HG02885 (cell line): ENCODE results near the gene FNDC5.

ENCODE experiments used
- ATAC-seq: cut with Tn5 transposase; IDR thresholded peaks from one replicate; pipeline ENCODE4 v1.9.1; 2021; ENCODE audit warnings: mild to moderate bottlenecking; ENCODE audit not compliant: unreplicated experiment, poor library complexity

The FNDC5 gene

DNA sequence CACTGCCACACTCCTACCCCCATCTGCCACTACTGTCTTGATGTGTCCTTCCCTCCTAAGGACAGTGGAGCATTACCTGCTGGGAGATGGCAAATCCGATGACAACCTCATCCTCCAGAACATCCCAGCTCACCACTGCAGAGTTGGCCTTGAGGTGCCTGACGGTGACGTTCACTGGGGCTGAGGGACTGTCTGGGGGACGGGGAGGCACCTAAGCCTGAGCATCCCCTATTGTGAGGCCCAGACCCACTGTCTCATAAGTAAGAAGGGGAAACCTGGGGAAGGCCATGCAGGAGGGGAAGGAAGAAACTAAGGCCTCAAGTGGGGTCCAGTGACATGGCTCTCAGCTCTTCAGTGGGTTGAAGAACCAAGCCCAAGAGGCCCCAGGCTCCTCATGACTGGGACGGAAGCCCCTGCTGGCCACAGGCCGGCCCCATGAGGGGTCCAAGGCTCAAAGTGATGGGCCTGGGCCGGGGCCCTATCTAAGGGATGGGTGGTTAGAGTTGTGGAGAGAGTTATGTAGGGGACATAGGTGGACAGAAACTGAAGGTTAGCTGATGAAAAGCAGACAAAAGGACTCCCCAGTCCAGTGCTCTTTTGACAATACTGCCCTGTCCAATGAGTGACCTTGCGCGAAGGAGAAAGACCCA is 1.8 kb downstream of the FNDC5 start:
- ATAC-seq, result no peak

DNA sequence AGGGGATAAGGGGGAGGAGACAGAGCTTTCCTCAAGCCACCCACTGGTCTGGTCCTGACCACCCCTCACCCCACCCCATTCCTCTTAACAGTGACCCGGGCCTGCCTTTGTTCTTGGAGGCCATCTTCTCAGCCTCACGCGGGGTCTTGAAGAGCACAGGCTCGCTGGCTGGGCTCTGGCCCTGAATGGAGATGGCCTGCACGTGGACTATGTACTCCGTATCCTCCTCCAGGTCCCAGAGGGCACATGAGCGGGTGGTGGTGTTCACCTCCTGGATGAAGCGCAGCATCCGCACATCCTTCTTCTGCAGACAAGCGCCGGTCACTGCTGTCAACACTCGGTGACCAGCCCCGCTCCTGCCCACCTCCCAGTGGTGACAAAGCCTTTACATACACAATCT is 2.6 kb downstream of the FNDC5 start:
- ATAC-seq, result no peak

DNA sequence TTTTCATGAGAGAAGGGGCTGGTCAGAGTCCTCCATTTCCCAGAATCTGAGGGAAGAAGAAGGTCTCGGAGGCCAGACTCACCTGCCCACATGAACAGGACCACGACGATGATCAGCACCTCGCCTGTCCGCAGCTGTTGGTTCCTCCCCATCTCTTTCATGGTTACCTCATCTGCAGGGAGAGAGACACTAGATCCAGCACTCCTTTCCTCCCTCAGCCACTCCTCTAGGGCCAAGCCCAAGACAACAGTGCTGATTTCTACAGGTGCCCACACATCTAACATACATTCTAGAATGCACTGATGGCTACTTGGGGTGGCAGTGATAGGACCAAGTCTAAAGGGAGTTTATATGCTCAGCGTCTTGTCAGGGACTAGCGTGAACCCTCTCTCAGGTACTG is 3.0 kb downstream of the FNDC5 start:
- ATAC-seq, result no peak

DNA sequence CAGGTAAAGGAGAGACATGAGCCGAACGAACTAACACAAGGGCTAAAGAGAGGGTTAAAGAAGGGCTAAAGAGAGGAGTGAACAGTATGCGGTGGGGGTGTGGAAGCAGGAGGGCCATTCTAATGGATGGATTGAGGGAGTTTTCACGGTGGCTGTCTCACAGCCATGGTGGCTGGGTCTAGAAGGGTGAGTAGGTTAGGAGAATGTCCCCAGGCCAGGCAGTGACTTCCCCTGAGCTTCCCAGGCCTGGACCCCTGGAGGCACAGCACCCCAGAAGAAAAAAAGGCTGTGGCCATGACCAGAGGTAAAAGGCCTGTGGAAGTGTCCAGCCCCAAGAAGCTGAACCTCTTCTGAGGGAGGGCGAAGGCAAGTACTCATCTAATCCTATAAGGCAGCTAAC is 3.6 kb downstream of the FNDC5 start:
- ATAC-seq, result no peak

DNA sequence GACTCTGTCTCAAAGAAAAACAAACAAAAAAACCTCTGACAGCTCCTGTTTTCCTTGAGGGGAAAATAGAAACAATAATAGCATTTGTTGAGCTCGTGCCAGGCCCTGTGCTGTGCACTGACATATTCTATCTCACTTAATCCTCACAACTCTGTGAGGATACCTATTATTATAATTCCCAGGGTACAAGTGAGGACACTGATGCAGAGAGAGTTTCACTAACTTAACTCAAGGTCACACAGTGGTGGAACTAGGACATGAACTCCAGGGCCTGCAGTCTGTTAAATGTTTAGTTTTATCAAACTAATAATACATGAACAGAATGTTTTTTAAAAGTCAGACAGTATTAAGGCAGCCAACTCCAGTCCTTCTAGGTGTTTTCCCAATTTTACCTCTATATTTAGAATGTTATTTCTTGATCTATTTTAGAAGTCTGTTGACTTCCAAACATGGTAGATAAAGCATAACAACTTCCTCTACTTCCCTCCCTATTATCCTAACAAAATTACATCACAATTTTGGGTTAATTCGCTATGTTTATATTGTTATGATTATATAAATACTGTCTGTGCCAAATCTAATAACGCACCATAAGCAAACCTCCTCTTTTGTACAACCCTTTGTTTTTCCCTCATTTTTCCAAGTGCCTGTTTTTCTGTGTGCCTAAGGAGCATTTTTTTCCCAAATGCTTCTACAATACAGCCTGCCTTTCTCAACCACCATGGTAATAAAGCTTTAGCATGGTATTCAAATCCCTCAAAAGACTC is 4.9 kb downstream of the FNDC5 start:
- no peak for ATAC-seq

DNA sequence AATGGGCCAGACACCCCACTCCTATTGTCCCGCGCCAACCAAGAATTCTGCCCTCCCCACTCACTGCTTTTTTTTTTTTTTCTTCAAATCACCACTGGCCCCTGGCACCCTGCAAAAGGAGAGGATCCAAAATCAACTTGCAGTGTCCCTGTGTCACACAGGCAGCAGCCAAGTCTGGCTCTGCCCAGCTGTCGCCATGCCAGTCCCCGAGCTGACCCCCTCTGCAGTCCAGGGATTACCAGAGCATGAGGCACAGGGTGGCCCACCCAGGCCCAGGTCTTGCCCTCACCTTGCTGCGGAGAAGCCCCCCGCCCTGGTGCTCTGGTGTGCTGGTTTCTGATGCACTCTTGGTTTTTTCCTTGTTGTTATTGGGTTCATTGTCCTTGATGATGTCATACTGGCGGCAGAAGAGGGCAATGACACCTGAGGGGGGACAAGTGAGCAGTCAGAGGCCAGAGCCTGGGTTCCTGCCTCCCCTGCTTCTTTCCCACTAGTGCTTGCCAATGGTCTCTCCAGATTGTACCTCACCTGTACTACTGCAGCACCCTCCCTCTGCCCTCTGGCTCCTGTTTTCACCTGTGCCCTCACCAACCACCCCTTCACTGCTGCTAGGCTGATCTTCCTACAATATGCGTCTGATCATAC is 6.2 kb downstream of the FNDC5 start:
- ATAC-seq, result no peak

DNA sequence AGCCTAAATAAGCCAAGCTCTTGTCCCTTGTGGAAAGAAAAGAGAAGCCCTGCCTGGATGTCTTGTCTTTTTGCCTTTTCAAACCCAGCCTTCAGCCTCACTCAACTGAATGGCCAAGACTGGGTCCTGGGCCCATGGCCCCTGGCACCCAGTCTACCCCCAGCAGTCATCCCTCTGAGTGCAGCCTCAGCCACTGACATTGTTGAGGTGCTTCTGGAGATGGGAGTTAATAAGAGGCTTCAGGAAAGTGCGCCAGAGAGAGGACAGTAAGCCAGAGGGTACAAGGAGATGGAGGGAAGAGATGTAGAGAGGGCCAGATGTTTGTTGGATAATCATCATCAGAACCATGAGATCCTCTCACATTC is 6.8 kb downstream of the FNDC5 start:
- no peak for ATAC-seq

DNA sequence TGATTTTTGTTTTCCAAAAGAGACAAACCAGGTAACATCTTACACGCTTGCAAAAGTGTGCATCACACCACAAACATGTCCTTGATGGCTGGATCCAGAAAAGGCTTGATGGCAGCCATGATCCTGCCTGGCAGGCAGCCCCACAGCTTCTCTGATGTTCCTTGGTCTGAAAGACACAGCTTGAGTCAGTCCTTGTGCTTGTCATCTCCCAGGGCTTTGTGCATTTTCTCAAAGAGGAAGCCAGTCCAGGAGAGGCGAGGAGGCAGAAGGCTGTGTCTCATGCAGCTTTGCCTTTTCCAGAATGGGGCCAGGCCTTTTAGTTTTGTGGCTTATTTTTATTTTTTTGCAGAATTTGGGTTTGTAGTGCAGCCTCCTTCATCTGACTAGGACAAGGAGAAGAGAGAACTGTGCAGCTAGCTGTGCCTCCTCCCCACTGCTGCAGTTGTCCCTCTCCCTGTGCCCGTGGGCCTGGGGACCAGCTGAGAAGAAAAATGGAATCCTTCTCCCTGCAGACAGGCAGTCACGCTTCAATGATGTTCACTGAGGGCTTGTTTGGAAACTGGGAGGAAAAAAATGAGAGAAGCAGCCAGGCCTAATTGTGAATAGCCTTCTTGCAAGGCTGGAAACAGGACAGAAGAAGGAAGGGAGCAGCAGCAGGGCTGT is 7.4 kb downstream of the FNDC5 start:
- no peak for ATAC-seq

DNA sequence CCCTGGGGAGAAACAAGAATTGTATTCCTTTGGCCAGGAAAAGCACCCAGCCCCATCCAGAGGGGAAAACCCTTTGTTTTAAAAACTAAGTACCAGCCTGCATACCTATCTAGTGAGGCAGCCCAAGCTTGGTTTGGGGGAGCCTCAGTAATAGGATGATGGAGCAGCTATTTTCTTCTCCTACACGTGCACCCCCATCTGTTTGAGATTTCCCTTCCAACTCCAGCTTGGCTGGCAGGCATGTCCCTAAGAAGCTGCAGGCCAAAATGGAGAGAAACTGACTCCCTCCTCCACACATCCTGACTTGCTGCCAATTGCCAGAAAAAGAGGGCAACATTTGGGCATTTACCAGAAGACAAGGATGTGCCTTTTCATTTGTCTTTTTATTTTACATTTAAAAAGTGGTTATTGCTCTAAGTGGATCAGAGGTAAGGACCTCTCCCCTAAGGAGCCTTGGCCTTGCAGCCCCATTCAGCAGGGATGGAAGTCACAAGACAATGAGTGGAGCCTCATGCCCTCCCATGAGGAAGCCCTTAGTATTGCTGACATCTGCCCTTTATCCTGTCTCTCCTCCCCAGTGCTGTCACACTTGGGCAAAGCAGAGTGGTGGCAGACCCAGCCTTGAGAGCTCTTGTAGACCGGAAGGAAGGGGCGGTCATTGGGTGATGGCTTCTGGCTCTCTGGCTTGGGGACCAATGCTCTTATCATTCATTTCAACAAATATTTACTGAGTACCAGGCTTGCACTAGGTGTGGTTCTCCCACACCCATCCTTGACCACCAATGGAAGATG is 8.6 kb downstream of the FNDC5 start:
- ATAC-seq, result no peak

DNA sequence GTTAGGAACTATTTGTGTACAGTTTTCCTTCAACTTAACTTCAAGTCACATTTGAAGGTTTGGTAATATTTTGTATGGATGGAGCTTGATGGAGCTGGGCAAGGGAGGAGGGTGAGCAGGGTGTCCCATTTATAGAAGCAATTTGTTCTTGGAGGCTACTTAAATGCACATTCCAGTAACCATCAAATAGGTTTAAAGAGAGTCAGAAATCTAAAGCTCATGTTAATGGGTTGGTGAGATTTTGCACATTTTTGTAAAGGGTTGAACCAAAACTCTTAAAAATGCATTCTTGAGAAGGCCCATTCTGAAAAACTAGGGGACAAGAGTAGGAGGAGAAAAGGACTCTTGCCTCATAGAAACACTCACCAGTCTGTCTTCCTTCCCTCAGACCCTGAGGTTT is 10.1 kb downstream of the FNDC5 start:
- no peak for ATAC-seq

DNA sequence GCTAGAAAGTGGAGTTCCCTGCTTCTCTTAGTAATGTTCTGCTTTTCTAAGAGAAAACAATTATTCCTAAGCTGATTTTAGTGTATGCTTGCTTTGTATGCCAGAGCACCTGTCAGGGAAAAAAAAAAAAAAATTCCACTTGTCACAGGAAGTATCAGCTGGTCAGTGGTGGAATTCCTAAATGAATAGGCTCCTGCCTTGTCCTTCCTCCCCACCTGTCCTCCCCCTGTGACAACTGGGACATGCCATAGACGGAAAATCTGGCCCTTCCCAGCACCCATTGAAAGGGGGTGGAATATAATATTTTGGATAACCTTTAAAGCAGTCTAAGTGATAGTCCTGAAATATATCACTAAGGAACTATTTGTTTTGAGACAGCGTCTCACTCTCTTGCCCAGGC is 10.8 kb downstream of the FNDC5 start:
- no peak for ATAC-seq

DNA sequence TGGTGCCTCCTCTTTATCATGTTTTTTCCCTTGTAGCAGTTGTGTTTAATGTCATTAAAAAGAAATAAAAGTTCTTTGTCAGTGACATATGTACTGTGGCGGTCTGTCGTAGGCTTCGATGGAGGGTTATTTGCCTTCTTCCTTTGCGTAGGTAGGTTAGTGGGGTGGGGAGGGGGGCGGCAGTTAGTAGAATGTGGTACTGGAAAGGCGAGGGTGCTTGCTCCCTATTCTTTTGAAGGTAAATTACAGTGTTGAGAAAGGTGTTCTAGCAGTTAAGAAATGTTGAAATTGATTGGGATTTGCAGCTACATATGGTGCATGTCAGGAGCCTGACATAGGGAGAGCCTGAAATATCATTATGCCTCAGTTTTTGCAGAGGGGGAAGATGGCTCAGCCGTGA is 11.9 kb downstream of the FNDC5 start:
- no peak for ATAC-seq

DNA sequence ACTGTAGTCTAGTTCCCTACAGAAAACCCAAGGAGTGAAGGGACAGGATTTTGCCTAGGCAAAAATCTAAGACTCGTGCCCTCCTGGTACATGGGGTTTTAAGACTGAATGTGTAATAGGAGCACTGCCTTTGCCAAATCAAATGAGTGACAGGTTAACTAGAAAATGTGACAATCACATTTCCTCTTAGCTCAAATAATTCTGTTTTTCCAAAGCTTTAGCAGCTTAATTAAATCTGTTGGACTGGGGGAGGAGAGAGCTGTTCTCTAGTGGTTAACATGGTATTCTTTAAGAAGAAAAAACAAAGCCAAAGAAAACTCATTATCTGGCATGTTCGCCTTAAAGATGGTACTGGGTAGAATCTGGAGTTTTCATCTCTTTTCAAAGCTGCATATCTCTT is 12.6 kb downstream of the FNDC5 start:
- ATAC-seq, result no peak

DNA sequence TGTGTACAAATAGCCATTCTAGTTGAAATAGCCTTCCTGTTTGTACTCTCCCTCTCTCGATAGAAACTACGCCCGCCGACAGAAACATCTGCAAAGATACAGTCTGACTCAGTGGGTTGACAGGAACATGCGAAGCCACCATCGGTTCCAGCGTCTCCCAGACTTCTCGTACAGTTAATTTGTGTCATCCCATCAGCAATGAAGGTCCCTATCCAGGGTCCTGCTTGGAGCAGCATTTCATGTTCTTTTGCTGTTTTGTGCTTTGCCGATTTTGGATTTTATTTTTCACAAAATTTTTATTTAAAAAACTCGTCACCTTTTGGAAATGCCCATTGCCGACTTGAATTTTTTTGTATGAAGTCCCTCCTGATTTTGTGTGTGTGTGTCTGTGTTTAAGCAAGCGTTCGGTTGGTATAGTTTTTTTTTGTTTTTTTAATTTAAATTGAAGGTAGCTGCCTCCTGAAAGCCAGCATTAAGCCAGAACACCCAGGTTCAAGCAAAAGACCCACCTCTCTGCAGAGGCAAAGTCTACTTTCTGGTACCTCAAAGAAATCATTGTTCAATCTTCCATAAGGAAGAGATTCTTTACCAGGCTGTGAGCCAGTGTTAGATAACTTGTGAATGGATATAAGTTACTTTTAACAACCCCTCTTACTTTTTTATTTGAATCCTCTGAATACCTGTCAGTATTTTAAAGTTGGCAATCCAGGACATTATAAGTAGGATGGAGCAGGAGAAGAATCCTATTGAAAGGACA is 14.7 kb downstream of the FNDC5 start:
- no peak for ATAC-seq

DNA sequence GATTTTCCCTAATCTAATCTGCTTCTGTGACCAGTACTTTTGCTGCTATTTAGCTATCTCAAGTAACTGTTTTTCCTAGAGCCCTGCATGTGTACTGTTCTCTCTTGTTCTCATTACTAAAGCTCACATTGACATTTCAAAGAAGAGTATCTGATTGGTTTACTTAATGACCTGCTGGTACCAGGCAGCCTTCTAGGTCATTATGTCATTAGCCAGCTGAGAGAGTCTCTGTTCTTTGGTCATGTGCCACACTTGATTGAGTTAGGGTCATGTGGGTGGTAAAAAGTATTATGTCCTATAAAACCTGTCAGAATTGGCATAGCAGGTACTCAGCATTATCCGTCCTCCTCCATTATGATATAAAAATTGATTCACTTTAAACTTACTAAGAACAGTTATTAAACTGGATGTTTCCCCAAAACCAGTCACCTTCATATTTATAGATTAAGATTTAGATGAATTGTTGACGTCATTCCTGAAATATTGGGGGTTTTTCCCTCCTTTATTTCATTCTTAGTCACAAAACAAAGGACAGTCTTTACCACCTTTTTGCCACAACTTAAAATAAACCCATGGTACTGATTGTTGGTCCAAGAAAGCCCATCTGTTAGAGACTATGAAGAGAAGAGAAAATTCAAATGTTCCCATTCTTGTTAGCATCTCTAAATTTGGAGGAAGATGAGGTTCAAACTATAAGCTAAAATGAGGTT is 22.2 kb downstream of the FNDC5 start:
- no peak for ATAC-seq

DNA sequence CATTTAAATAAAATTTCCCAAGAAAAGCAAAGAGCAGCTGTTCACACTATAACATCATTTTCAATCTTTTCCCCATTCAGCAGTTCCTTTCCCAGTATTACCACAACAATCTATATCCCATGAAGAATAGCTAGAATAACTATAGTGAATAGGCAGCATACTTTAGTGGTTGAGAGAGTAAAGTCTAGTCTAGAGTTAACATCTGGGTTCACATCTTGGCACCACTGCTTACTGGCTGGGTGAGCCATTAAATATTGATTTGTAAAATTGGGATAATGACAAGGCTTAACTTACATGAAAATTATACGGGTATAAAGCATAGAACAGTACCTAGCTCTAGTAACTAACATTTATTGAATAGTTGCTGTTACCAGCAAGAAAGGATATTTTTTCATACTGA is 38.8 kb downstream of the FNDC5 start:
- ATAC-seq, result no peak

DNA sequence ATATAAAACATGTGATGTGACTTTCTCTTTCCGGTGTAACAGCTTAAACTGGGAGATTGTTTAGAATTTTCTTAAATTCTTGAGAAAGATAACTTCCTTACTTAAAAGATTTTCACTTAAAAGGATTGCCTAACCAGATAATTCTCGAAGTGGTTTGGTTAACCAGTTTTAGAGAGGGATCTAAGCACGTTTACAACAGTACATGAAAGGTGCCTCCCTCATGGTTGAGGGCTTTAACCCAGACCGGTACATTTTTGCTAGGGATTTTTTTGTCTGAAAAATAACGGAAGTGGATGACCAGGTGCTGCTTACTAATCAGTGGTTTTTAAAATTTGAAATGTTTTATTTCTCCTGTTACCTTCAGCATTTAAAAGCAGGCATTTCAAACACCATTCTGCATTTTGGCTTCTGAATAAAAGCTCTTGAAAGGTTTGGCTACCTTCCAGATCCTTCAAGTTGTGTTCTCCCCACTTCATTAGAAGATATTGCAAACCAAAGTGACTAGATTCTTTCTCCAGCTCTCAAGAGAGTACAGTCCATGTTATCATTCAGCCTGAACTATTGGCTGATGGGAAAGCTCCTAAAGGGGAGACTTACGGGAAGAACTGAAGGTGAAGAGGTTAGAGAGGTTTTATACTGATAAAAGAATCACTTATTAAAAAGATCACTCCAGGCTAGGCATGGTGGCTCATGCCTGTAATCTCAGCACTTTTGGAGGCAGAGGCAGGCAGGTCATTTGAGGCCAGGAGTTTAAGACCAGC is 40.4 kb downstream of the FNDC5 start:
- ATAC-seq, result no peak

DNA sequence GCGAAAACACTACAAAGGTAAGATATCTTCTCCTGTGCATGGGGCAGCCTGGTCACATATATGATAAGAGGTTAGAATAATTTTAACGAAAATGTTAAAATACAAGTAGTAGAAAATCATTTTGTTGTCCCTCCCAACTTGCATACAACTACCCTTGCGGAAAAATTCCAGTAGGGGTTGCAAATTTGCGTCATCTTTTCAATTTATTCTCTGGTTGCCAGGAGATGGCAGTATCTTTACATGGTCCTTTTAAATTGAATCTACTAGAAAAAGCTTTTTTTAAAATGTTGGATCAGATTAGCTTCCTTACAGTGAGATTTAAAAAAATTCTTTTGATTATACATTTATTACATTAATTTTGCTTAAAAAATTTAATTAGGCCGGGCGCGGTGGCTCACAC is 42.4 kb downstream of the FNDC5 start:
- no peak for ATAC-seq
